A673 (cell line): ENCODE measurements around the gene GOLGA6C. TPM values are rescaled to one million over a fixed set of nuclear protein-coding genes. Genes with fewer than 3 reads are reported as not detected.
"Not testable (repeated sequence)": the region's sequence is repeated elsewhere in the genome, so short reads cannot be mapped to it uniquely, and the experiment has no call there.

Experiments used
- BruUV-seq: library from RNA; stranded (reverse); fragments of 400-500 nt; replicated peaks from 2 replicates; lab custom pipeline; 2021; lab: Mats Ljungman, UMichigan
- CTCF ChIA-PET: fragments of 300-600 bp; sonication (Branson Sonifier 250); formaldehyde crosslinking; loops from one replicate; lab custom pipeline; 2022; ENCODE audit warnings: antibody characterized with exemption; lab: Charles Lee
- POLR2A ChIA-PET: fragments of 300-600 bp; sonication (Branson Sonifier 250); formaldehyde crosslinking; loops from one replicate; lab custom pipeline; 2022; ENCODE audit warnings: antibody characterized with exemption; ENCODE audit not compliant: low non-redundant PET; lab: Charles Lee
- DNase-seq: peaks from one replicate; pipeline ENCODE4 v3.0.0-alpha.2; 2015; ENCODE audit warnings: low spot score
- H3K27ac ChIP-seq: fragments of 200-600 bp; sonication (generic); 2 replicates; pipeline ENCODE4 v1.5.1; 2016; ENCODE audit warnings: mixed run types, low read depth, mild to moderate bottlenecking, mixed read lengths, antibody characterized with exemption, low read length; ENCODE audit not compliant: poor library complexity, severe bottlenecking
- H3K27me3 ChIP-seq: fragments of 200-600 bp; sonication (generic); replicated peaks from 2 replicates; pipeline ENCODE4 v1.6.1; 2017; ENCODE audit warnings: mixed run types, low read depth, mild to moderate bottlenecking, mixed read lengths, antibody characterized with exemption, low read length; ENCODE audit not compliant: insufficient read depth, poor library complexity
- H3K36me3 ChIP-seq: fragments of 200-600 bp; sonication (generic); 2 replicates; pipeline ENCODE4 v1.6.1; 2016; ENCODE audit warnings: mixed run types, mild to moderate bottlenecking, mixed read lengths, antibody characterized with exemption, low read length; ENCODE audit not compliant: insufficient read depth, poor library complexity, severe bottlenecking
- H3K4me1 ChIP-seq: fragments of 200-600 bp; sonication (generic); 2 replicates; pipeline ENCODE4 v1.6.1; 2017; ENCODE audit warnings: mixed run types, mild to moderate bottlenecking, mixed read lengths, antibody characterized with exemption, low read length; ENCODE audit not compliant: insufficient read depth, poor library complexity, severe bottlenecking
- H3K4me3 ChIP-seq: fragments of 200-600 bp; sonication (generic); 2 replicates; pipeline ENCODE4 v1.5.1; 2016; ENCODE audit warnings: low read depth, mixed run types, mild to moderate bottlenecking, mixed read lengths, low read length; ENCODE audit not compliant: poor library complexity, severe bottlenecking
- H3K9me3 ChIP-seq: fragments of 200-600 bp; sonication (generic); 2 replicates; pipeline ENCODE4 v1.6.1; 2016; ENCODE audit warnings: mixed run types, low read depth, mild to moderate bottlenecking, mixed read lengths, antibody characterized with exemption, low read length; ENCODE audit not compliant: poor library complexity, severe bottlenecking
- CTCF ChIP-seq: fragments of 300-800, 200-600 bp; sonication (generic); conservative IDR thresholded peaks from 2 replicates; pipeline ENCODE4 v1.5.1; 2017; ENCODE audit warnings: low read depth, mild to moderate bottlenecking, antibody characterized with exemption, low read length, moderate library complexity, mixed read lengths
- intact Hi-C: fragments of 100-400 bp; cut with micrococcal nuclease; formaldehyde crosslinking; loops from one replicate; pipeline ENCODE4 v1.10.0; 2022; ENCODE audit not compliant: unreplicated experiment
- total RNA-seq: library from RNA; stranded (reverse); gene quantifications from 2 replicates; pipeline ENCODE4 v1.2.3, GENCODE V29; 2021

The GOLGA6C gene
- total RNA-seq, 1 experiment from 2014 or later = not detected

GRCh38 chr15:75258620-75259343 lies 648 bp downstream of the GOLGA6C start:
- H3K27ac ChIP-seq, POLR2A ChIA-PET, CTCF ChIA-PET, BruUV-seq, H3K36me3 ChIP-seq, DNase-seq, H3K27me3 ChIP-seq, H3K4me3 ChIP-seq, intact Hi-C loops, H3K4me1 ChIP-seq, H3K9me3 ChIP-seq: not testable (repeated sequence)

- CTCF ChIA-PET, POLR2A ChIA-PET, H3K36me3 ChIP-seq, H3K27ac ChIP-seq, intact Hi-C loops, DNase-seq, H3K9me3 ChIP-seq, BruUV-seq, H3K4me3 ChIP-seq, H3K4me1 ChIP-seq, H3K27me3 ChIP-seq: not testable (repeated sequence)
Measured at GRCh38 chr15:75259873-75260272, 1.7 kb downstream of the GOLGA6C start.

GRCh38 chr15:75273751-75274359 lies 15.7 kb downstream of the GOLGA6C start:
- intact Hi-C loops = loop anchor here (10.0 kb wide), 1 partner anchor 949 kb away; no protein-coding TSS in a partner anchor
- POLR2A ChIA-PET, H3K36me3 ChIP-seq, DNase-seq, H3K27me3 ChIP-seq, CTCF ChIA-PET, H3K4me3 ChIP-seq, H3K4me1 ChIP-seq, H3K27ac ChIP-seq, H3K9me3 ChIP-seq, BruUV-seq: not testable (repeated sequence)

GRCh38 chr15:75274509-75275107 lies 16.5 kb downstream of the GOLGA6C start:
- H3K27ac ChIP-seq, POLR2A ChIA-PET, H3K36me3 ChIP-seq, CTCF ChIA-PET, H3K4me3 ChIP-seq, BruUV-seq, H3K4me1 ChIP-seq, H3K27me3 ChIP-seq, H3K9me3 ChIP-seq: not testable (repeated sequence)
- TF ChIP-seq CTCF = peak; percentile 48
- intact Hi-C loops = loop anchor here (10.0 kb wide), 1 partner anchor 950 kb away; no protein-coding TSS in a partner anchor
- peak; percentile 19 for DNase-seq

- intact Hi-C loops = loop anchor here (10.0 kb wide), 1 partner anchor 951 kb away; no protein-coding TSS in a partner anchor
- H3K36me3 ChIP-seq, H3K27me3 ChIP-seq, H3K4me1 ChIP-seq, CTCF ChIA-PET, H3K27ac ChIP-seq, H3K4me3 ChIP-seq, H3K9me3 ChIP-seq, DNase-seq, BruUV-seq, POLR2A ChIA-PET: not testable (repeated sequence)
Measured at GRCh38 chr15:75275617-75276016, 17.5 kb downstream of the GOLGA6C start.

GRCh38 chr15:75278497-75278896 lies 20.4 kb downstream of the GOLGA6C start:
- DNase-seq = peak; percentile 62
- H3K27me3 ChIP-seq, H3K36me3 ChIP-seq, BruUV-seq, H3K4me1 ChIP-seq, CTCF ChIA-PET, POLR2A ChIA-PET, H3K9me3 ChIP-seq, H3K4me3 ChIP-seq, H3K27ac ChIP-seq: not testable (repeated sequence)
- intact Hi-C loops = loop anchor here (10.0 kb wide), 1 partner anchor 954 kb away; no protein-coding TSS in a partner anchor
